ENCODE data around the gene ZNF699.

ZNF699 gene

DNA sequence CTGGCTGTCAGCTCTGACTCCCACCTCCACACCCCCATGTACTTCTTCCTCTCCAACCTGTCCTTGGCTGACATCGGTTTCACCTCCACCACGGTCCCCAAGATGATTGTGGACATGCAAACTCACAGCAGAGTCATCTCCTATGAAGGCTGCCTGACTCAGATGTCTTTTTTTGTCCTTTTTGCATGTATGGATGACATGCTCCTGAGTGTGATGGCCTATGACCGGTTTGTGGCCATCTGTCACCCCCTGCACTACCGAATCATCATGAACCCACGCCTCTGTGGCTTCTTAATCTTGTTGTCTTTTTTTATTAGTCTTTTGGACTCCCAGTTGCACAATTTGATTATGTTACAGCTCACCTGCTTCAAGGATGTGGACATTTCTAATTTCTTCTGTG, 58.4 kb downstream of the ZNF699 start:
- H3K9ac ChIP-seq (ENCODE audit: low read length), result no peak overlapping the region
- no peak overlapping the region for H3K27ac ChIP-seq (ENCODE audit: low read depth, low read length)
- no peaks in the 10 kb centered on the region for H3K36me3 ChIP-seq (ENCODE audit: insufficient read depth, low read length)

DNA sequence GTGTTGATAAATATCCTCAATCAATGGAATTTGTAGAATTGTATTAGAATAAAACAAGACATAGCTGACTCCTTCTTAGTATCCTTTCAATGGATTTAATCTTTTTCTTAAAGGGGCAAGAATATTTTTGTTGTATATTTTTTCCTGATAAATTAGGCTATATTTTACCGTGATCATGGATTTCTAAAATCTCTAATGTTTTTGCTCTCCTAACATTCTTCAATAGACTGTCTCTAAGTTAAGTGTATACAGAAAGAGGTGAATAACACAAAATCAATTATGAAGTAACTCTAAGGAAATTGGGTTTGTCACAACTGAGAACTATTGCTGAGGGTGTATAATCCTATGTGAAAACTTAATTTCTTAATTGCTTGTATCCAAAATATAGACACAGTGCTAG, 59.0 kb downstream of the ZNF699 start, which contains the start of gene OR7E24:
TSS of gene OR7E24 (plus strand) at position 301 of the 400 bp plus-strand sequence. CDS start 114 bp downstream, outside the sequence.
- Histone ChIP-seq H3K27ac (ENCODE audit: low read depth, low read length) (no peak within 1 kb of the TSS), H3K9ac (ENCODE audit: low read length) (no peak within 1 kb of the TSS), H3K27me3 (ENCODE audit: control insufficient read depth in 1 of 2, insufficient read depth in 2 of 2, low read length in 2 of 2) (no peaks in the 10 kb centered on the region), H3K4me3 (ENCODE audit: low read depth in 1 of 2, low read length in 2 of 2) (no peak within 1 kb of the TSS), H3K4me1 (ENCODE audit: insufficient read depth, low read length) (no peaks in the 10 kb centered on the region), H3K36me3 (ENCODE audit: insufficient read depth, low read length) (no peaks in the 10 kb centered on the region), H3K9me3 (ENCODE audit: low read length) (no peaks in the 10 kb centered on the region)

More for the DNA sequence above, 58.4 kb downstream of the ZNF699 start:
- no peak overlapping the region for H3K4me3 ChIP-seq (ENCODE audit: low read depth in 1 of 2, low read length in 2 of 2)
- H3K9me3 ChIP-seq (ENCODE audit: low read length), result no peaks in the 10 kb centered on the region
- no peaks in the 10 kb centered on the region for H3K4me1 ChIP-seq (ENCODE audit: insufficient read depth, low read length)
- no peaks in the 10 kb centered on the region for H3K27me3 ChIP-seq (ENCODE audit: control insufficient read depth in 1 of 2, insufficient read depth in 2 of 2, low read length in 2 of 2)
